DOHH2 (cell line): ENCODE results near the gene GPSM1.

Source experiments
- H3F3A ChIP-seq: fragments of 200-600 bp; sonication (generic), shearing (Covaris generic); 2 replicates; pipeline ENCODE4 v1.6.0; 2016; ENCODE audit warnings: antibody characterized with exemption, mild to moderate bottlenecking; ENCODE audit not compliant: control insufficient read depth, insufficient read depth
- H3K27ac ChIP-seq: fragments of 200-600 bp; sonication (generic); 2 replicates; pipeline ENCODE4 v1.5.1; 2014; ENCODE audit warnings: low read depth, mild to moderate bottlenecking, low read length, moderate library complexity
- H3K27me3 ChIP-seq: fragments of 200-600 bp; sonication (generic); 2 replicates; pipeline ENCODE4 v1.6.1; 2014; ENCODE audit warnings: mild to moderate bottlenecking, low read length, mixed read lengths; ENCODE audit not compliant: control insufficient read depth
- H3K36me3 ChIP-seq: fragments of 200-600 bp; sonication (generic); 2 replicates; pipeline ENCODE4 v1.6.1; 2014; ENCODE audit warnings: mild to moderate bottlenecking, low read length, moderate library complexity, mixed read lengths; ENCODE audit not compliant: control insufficient read depth
- H3K4me1 ChIP-seq: fragments of 200-600 bp; sonication (generic); 2 replicates; pipeline ENCODE4 v1.6.1; 2014; ENCODE audit warnings: mild to moderate bottlenecking, low read length, mixed read lengths; ENCODE audit not compliant: control insufficient read depth
- H3K4me2 ChIP-seq: fragments of 200-600 bp; sonication (generic); 2 replicates; pipeline ENCODE4 v1.6.0; 2014; ENCODE audit warnings: mild to moderate bottlenecking, low read length, moderate library complexity
- H3K4me3 ChIP-seq: fragments of 200-600 bp; sonication (generic); 2 replicates; pipeline ENCODE4 v1.5.1; 2014; ENCODE audit warnings: mild to moderate bottlenecking, low read length, mixed read lengths
- H3K79me2 ChIP-seq: fragments of 200-600 bp; sonication (generic); 2 replicates; pipeline ENCODE4 v1.6.1; 2014; ENCODE audit warnings: mild to moderate bottlenecking, low read length, mixed read lengths; ENCODE audit not compliant: control insufficient read depth
- H3K9me2 ChIP-seq: fragments of 200-600 bp; sonication (generic); replicated peaks from 2 replicates; pipeline ENCODE4 v1.6.1; 2014; ENCODE audit warnings: mild to moderate bottlenecking, low read length, mixed read lengths; ENCODE audit not compliant: control insufficient read depth
- H3K9me3 ChIP-seq: fragments of 200-600 bp; sonication (generic); 2 replicates; pipeline ENCODE4 v1.6.1; 2014; ENCODE audit warnings: antibody characterized with exemption, low read length, mixed read lengths; ENCODE audit not compliant: control insufficient read depth, insufficient read depth
- H4K20me1 ChIP-seq: fragments of 200-600 bp; sonication (generic); 2 replicates; pipeline ENCODE4 v1.6.0; 2014; ENCODE audit warnings: low read depth, mild to moderate bottlenecking, antibody characterized with exemption, low read length, moderate library complexity; ENCODE audit not compliant: control insufficient read depth, insufficient read depth
- CTCF ChIP-seq: fragments of 200-600 bp; sonication (generic); IDR thresholded peaks from one replicate; pipeline ENCODE4 v1.5.1; 2014; ENCODE audit warnings: antibody characterized with exemption, mild to moderate bottlenecking, low read depth, low read length; ENCODE audit not compliant: poor library complexity, severe bottlenecking
- EZH2phosphoT487 ChIP-seq: fragments of 200-600 bp; sonication (generic); IDR thresholded peaks from 2 replicates; pipeline ENCODE4 v1.6.1; 2017; ENCODE audit warnings: borderline replicate concordance, mild to moderate bottlenecking, antibody characterized with exemption, low read length, moderate library complexity, mixed read lengths

The GPSM1 gene

GRCh38 chr9:136292591-136293448 lies 34.5 kb upstream of the GPSM1 start:
- H3K9me3 ChIP-seq, result peaks cover 12% of the 10 kb centered on the region; the same call in 1 of the 2 replicates
- H3K27me3 ChIP-seq, result no peaks in the 10 kb centered on the region; the same call in 1 of the 2 replicates
- H3K36me3 ChIP-seq, result no peaks in the 10 kb centered on the region
- no peak for TF ChIP-seq CTCF
- TF ChIP-seq EZH2phosphoT487, result no peak
- H3K4me1 ChIP-seq, result 0 out of 2 replicates have a peak, but pooled peaks cover 5% of the 10 kb centered on the region
- no peak overlapping the region for H3K4me3 ChIP-seq
- peaks cover 3% of the 10 kb centered on the region; the same call in 1 of the 2 replicates for H3F3A ChIP-seq
- H4K20me1 ChIP-seq, result no peaks in the 10 kb centered on the region
- no peaks in the 10 kb centered on the region for H3K9me2 ChIP-seq
- no peak overlapping the region for H3K27ac ChIP-seq
- no peaks in the 10 kb centered on the region for H3K79me2 ChIP-seq
- H3K4me2 ChIP-seq, result no peak overlapping the region

- Histone ChIP-seq H3K27me3 (no peaks in the 10 kb centered on the region; the same call in 1 of the 2 replicates), H3K9me2 (no peaks in the 10 kb centered on the region), H4K20me1 (no peaks in the 10 kb centered on the region), H3K4me1 (0 out of 2 replicates have a peak, but pooled peaks cover 2% of the 10 kb centered on the region), H3K27ac (no peak overlapping the region), H3F3A (peaks cover 3% of the 10 kb centered on the region; the same call in 1 of the 2 replicates), H3K4me3 (no peak overlapping the region), H3K9me3 (peaks cover 12% of the 10 kb centered on the region; the same call in 1 of the 2 replicates), H3K36me3 (no peaks in the 10 kb centered on the region), H3K79me2 (no peaks in the 10 kb centered on the region), H3K4me2 (no peak overlapping the region)
- TF ChIP-seq EZH2phosphoT487 (no peak), CTCF (no peak)
Measured at GRCh38 chr9:136293476-136294077, 33.8 kb upstream of the GPSM1 start.

DNA sequence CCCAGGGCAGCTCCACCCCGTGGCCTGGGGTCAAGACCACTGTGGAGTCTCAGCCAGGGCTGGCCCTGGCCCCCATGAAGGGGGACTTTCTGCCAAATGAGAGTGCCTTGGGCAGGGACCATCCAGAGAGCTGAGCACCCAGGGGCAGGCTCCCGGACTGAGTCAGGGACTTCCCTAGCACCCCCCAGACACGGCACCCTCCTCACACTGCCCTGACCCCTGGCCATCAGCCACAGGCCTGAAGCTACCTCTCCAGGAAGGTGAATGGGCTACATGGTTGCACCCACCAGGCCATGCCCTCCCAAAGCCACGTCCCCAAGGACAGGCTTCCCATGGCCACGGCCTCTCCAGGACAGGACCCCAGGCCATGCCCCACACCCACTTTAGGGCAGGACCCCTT lies 32.9 kb upstream of the GPSM1 start:
- H3K9me2 ChIP-seq, result no peaks in the 10 kb centered on the region
- H3K79me2 ChIP-seq, result no peaks in the 10 kb centered on the region
- no peaks in the 10 kb centered on the region for H3K27me3 ChIP-seq
- no peaks in the 10 kb centered on the region for H4K20me1 ChIP-seq
- H3K4me2 ChIP-seq, result no peak overlapping the region
- H3K27ac ChIP-seq, result no peak overlapping the region
- peaks cover 3% of the 10 kb centered on the region; the same call in 1 of the 2 replicates for H3F3A ChIP-seq
- H3K9me3 ChIP-seq, result peaks cover 12% of the 10 kb centered on the region; the same call in 1 of the 2 replicates
- H3K36me3 ChIP-seq, result no peaks in the 10 kb centered on the region
- TF ChIP-seq EZH2phosphoT487, result no peak
- TF ChIP-seq CTCF, result no peak
- H3K4me1 ChIP-seq, result no peaks in the 10 kb centered on the region
- H3K4me3 ChIP-seq, result no peak overlapping the region
